Measurements from ENCODE around the gene LRRC8D. TPM values are rescaled to one million over a fixed set of nuclear protein-coding genes. Genes with fewer than 3 reads are reported as not detected.
A peak's percentile ranks its signal among the peaks of the same experiment; 100 is the strongest.

Gene LRRC8D
- total RNA-seq, 8 experiments from 2014 or later: 13.2 to 69.1 (median 51.0) TPM

GRCh38 chr1:89927478-89927877 is 106.6 kb downstream of the LRRC8D start:
- no peak overlapping the region for H3K4me3 ChIP-seq
- peaks cover 4 to 12% of the 10 kb centered on the region in 2 donors for H3K4me1 ChIP-seq (replicated peaks in 1 of 2)
- ATAC-seq (replicated peaks in 6 of 8): no peak
- in situ Hi-C loops (cut with MboI; ENCODE audit: low pct_unique_long_range_greater_than_20kb in 2 of 9, low sequenced_read_pairs in 9 of 9, unreplicated experiment in 9 of 9): no loop called here
- WGBS, 10 experiments: 71 to 100% (median 92%) methylated on average over 1 of the region's 1 CpG
- no peak overlapping the region for H3K27ac ChIP-seq

- no peak overlapping the region for H3K4me3 ChIP-seq
- peak in 1 of 8 experiments; percentile 54 for ATAC-seq (replicated peaks in 6 of 8)
- WGBS, 10 experiments: 75 to 100% (median 100%) methylated on average over 1 to 2 of the region's 2 CpGs; no CpG with 5 or more reads in 4 of the 10 experiments
- in situ Hi-C loops (cut with MboI; ENCODE audit: low pct_unique_long_range_greater_than_20kb in 2 of 9, low sequenced_read_pairs in 9 of 9, unreplicated experiment in 9 of 9): no loop called here
- no peak overlapping the region for H3K27ac ChIP-seq
- H3K4me1 ChIP-seq (replicated peaks in 1 of 2): peaks cover 4 to 12% of the 10 kb centered on the region in 2 donors
Observed at GRCh38 chr1:89928506-89928905, 107.7 kb downstream of the LRRC8D start.

GRCh38 chr1:89929467-89930063 is 108.7 kb downstream of the LRRC8D start:
- H3K27ac ChIP-seq: no peak overlapping the region

DNA sequence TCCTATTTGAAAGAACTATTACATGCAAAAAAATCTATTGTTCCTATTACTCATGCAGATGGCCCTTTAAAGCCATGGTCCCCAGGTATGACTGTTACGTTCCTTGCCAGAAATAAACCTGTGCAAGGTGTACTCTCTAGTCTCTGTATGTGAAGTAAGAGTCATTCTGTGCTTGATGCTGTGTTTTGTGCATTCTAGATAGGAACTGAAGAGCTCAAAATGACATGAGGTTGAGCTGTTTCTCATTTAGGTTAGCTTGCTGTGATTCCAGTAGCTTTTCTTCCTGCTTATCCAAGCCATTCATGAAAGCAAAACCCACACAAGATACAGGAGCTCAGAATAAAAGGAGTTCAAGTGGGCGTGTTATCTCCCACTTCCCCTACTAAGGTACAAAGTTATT is 109.7 kb downstream of the LRRC8D start:
- no peak overlapping the region for H3K27ac ChIP-seq

More at GRCh38 chr1:89929467-89930063, 108.7 kb downstream of the LRRC8D start:
- peak in 3 of 8 experiments; percentile 70 to 71 (median 70) for ATAC-seq (replicated peaks in 6 of 8)
- Histone ChIP-seq H3K4me1 (replicated peaks in 1 of 2) (peaks cover 4 to 12% of the 10 kb centered on the region in 2 donors), H3K4me3 (no peak overlapping the region)
- in situ Hi-C loops (cut with MboI; ENCODE audit: low pct_unique_long_range_greater_than_20kb in 2 of 9, low sequenced_read_pairs in 9 of 9, unreplicated experiment in 9 of 9): no loop called here
- WGBS, 10 experiments: 71 to 94% (median 89%) methylated on average over 3 to 6 of the region's 6 CpGs; no CpG with 5 or more reads in 5 of the 10 experiments

GRCh38 chr1:89931964-89932363 is 111.1 kb downstream of the LRRC8D start:
- no peak overlapping the region for H3K27ac ChIP-seq
- WGBS, 10 experiments: 60 to 100% (median 88%) methylated on average over 1 to 4 of the region's 4 CpGs
- H3K4me1 ChIP-seq (replicated peaks in 1 of 2): peaks cover 4 to 12% of the 10 kb centered on the region in 2 donors
- ATAC-seq (replicated peaks in 6 of 8): peak in 1 of 8 experiments; percentile 40
- no peak overlapping the region for H3K4me3 ChIP-seq
- in situ Hi-C loops (cut with MboI; ENCODE audit: low pct_unique_long_range_greater_than_20kb in 2 of 9, low sequenced_read_pairs in 9 of 9, unreplicated experiment in 9 of 9): no loop called here

More for the DNA sequence above, 109.7 kb downstream of the LRRC8D start:
- Histone ChIP-seq H3K4me3 (no peak overlapping the region), H3K4me1 (replicated peaks in 1 of 2) (peaks cover 4 to 12% of the 10 kb centered on the region in 2 donors)
- WGBS, 10 experiments: 83 to 100% (median 91%) methylated on average over 1 to 2 of the region's 2 CpGs
- in situ Hi-C loops (cut with MboI; ENCODE audit: low pct_unique_long_range_greater_than_20kb in 2 of 9, low sequenced_read_pairs in 9 of 9, unreplicated experiment in 9 of 9): no loop called here
- no peak for ATAC-seq (replicated peaks in 6 of 8)

- Histone ChIP-seq H3K4me3 (no peak overlapping the region), H3K27ac (no peak overlapping the region), H3K4me1 (replicated peaks in 1 of 2) (peaks cover 4 to 12% of the 10 kb centered on the region in 2 donors)
- in situ Hi-C loops (cut with MboI; ENCODE audit: low pct_unique_long_range_greater_than_20kb in 2 of 9, low sequenced_read_pairs in 9 of 9, unreplicated experiment in 9 of 9): no loop called here
- ATAC-seq (replicated peaks in 6 of 8): no peak
- 83 to 100% (median 98%) methylated on average over 1 to 6 of the region's 6 CpGs for WGBS, 10 experiments
Observed at GRCh38 chr1:89932598-89933364, 111.9 kb downstream of the LRRC8D start.

- no peak for ATAC-seq (replicated peaks in 6 of 8)
- H3K4me1 ChIP-seq (replicated peaks in 1 of 2): peaks cover 11 to 21% of the 10 kb centered on the region in 2 donors
- WGBS, 10 experiments: 76 to 100% (median 95%) methylated on average over 1 to 11 of the region's 11 CpGs; no CpG with 5 or more reads in 1 of the 10 experiments
- H3K27ac ChIP-seq: no peak overlapping the region
- no peak overlapping the region for H3K4me3 ChIP-seq
- in situ Hi-C loops (cut with MboI; ENCODE audit: low pct_unique_long_range_greater_than_20kb in 2 of 9, low sequenced_read_pairs in 9 of 9, unreplicated experiment in 9 of 9): no loop called here
Observed at GRCh38 chr1:89934461-89934860, 113.6 kb downstream of the LRRC8D start.

DNA sequence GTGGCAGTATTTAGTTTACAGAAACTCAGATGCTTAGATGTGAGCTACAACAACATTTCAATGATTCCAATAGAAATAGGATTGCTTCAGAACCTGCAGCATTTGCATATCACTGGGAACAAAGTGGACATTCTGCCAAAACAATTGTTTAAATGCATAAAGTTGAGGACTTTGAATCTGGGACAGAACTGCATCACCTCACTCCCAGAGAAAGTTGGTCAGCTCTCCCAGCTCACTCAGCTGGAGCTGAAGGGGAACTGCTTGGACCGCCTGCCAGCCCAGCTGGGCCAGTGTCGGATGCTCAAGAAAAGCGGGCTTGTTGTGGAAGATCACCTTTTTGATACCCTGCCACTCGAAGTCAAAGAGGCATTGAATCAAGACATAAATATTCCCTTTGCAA is 114.4 kb downstream of the LRRC8D start:
- in situ Hi-C loops (cut with MboI; ENCODE audit: low pct_unique_long_range_greater_than_20kb in 2 of 9, low sequenced_read_pairs in 9 of 9, unreplicated experiment in 9 of 9): no loop called here
- Histone ChIP-seq H3K27ac (no peak overlapping the region), H3K4me1 (replicated peaks in 1 of 2) (peaks cover 13 to 26% of the 10 kb centered on the region in 2 donors), H3K4me3 (no peak overlapping the region)
- 60 to 100% (median 84%) methylated on average over 1 to 4 of the region's 4 CpGs; no CpG with 5 or more reads in 2 of the 10 experiments for WGBS, 10 experiments
- ATAC-seq (replicated peaks in 6 of 8): no peak

GRCh38 chr1:89936694-89937093 is 115.9 kb downstream of the LRRC8D start:
- no peak overlapping the region for H3K4me3 ChIP-seq
- no peak overlapping the region for H3K27ac ChIP-seq
- in situ Hi-C loops (cut with MboI; ENCODE audit: low pct_unique_long_range_greater_than_20kb in 2 of 9, low sequenced_read_pairs in 9 of 9, unreplicated experiment in 9 of 9): no loop called here
- no peak for ATAC-seq (replicated peaks in 6 of 8)
- WGBS, 10 experiments: 73 to 100% (median 100%) methylated on average over 1 of the region's 1 CpG; no CpG with 5 or more reads in 3 of the 10 experiments
- peaks cover 19 to 38% of the 10 kb centered on the region in 2 donors for H3K4me1 ChIP-seq (replicated peaks in 1 of 2)

- Histone ChIP-seq H3K4me3 (no peak overlapping the region), H3K4me1 (replicated peaks in 1 of 2) (peaks cover 19 to 38% of the 10 kb centered on the region in 2 donors), H3K27ac (peak overlapping the region; percentile 11 to 31)
- WGBS, 10 experiments: 33 to 100% (median 86%) methylated on average over 1 to 7 of the region's 7 CpGs
- ATAC-seq (replicated peaks in 6 of 8): peak in 1 of 8 experiments; percentile 36
- in situ Hi-C loops (cut with MboI; ENCODE audit: low pct_unique_long_range_greater_than_20kb in 2 of 9, low sequenced_read_pairs in 9 of 9, unreplicated experiment in 9 of 9): no loop called here
Observed at GRCh38 chr1:89938171-89939055, 117.6 kb downstream of the LRRC8D start.

DNA sequence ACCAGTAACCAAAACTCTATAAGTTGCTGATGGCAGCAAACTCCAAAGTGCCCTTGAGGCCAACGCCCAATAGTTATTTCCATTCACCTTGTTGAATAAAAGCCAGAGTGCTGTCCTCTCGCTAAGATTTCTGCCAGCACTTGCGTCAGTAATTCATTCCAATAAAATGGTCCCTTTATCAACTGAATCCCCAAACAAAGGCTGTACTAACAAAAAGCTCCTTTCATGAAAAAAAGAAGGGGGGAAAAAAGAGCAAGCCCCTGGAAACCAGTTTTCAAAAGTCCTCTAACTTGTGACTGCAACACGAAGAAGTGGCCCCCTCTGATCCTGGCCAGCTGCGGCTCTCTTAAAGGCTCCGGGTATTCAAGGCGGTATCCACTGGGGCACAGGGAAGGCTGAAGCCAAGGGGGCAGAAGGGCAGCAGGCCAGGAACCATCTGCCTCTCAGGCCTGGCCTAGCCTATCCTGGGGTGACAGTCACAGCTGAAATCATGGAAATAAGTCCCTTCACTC is 118.3 kb downstream of the LRRC8D start:
- 6 to 91% (median 22%) methylated on average over 2 to 7 of the region's 7 CpGs for WGBS, 10 experiments
- peak overlapping the region; percentile 11 to 52 for H3K27ac ChIP-seq
- H3K4me3 ChIP-seq: no peak overlapping the region
- ATAC-seq (replicated peaks in 6 of 8): peak in 5 of 8 experiments; percentile 81 to 89 (median 83)
- peaks cover 22 to 40% of the 10 kb centered on the region in 2 donors for H3K4me1 ChIP-seq (replicated peaks in 1 of 2)
- in situ Hi-C loops (cut with MboI; ENCODE audit: low pct_unique_long_range_greater_than_20kb in 2 of 9, low sequenced_read_pairs in 9 of 9, unreplicated experiment in 9 of 9): no loop called here

DNA sequence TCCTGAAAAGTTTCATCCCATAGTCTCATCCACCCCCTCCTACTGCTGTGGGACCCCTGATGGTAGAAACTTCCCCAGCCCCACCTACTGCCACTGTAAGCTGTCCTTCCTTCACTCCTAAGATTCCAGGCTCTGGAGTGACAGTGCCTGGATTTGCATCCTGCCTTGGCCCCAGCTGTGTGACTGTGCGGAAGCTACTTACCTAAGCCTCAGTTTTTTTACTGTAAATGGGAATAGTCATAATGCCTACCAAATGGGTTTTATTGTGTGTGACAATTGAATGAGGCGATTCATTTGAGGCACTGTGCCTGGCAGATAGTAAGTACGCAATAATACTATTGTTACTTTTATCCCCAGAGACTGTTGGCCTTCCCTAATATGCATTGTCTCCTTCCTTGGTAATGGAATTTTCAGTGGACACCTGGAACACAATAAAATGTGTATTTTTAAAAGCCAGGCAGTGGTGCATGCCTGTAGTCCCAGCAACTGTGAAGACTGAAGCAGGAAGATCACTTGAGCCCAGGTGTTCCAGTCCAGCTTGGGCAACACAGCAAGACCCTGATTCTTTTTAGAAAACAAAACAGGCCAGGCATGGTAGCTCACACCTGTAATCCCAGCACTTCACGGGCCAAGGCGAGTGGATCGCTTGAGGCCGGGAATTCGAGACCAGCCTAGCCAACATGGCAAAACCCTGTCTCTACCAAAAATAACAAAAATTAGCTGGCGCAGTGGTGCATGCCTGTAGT is 119.0 kb downstream of the LRRC8D start:
- Histone ChIP-seq H3K4me1 (replicated peaks in 1 of 2) (peaks cover 23 to 40% of the 10 kb centered on the region in 2 donors), H3K4me3 (no peak overlapping the region), H3K27ac (peak overlapping the region in 1 of 2 donors; percentile 52)
- 91 to 97% (median 95%) methylated on average over 4 to 8 of the region's 9 CpGs; no CpG with 5 or more reads in 3 of the 10 experiments for WGBS, 10 experiments
- peak in 5 of 8 experiments; percentile 38 to 62 (median 58) for ATAC-seq (replicated peaks in 6 of 8)
- in situ Hi-C loops (cut with MboI; ENCODE audit: low pct_unique_long_range_greater_than_20kb in 2 of 9, low sequenced_read_pairs in 9 of 9, unreplicated experiment in 9 of 9): no loop called here
